Measurements from ENCODE around the gene ARHGAP22.

Gene ARHGAP22

DNA sequence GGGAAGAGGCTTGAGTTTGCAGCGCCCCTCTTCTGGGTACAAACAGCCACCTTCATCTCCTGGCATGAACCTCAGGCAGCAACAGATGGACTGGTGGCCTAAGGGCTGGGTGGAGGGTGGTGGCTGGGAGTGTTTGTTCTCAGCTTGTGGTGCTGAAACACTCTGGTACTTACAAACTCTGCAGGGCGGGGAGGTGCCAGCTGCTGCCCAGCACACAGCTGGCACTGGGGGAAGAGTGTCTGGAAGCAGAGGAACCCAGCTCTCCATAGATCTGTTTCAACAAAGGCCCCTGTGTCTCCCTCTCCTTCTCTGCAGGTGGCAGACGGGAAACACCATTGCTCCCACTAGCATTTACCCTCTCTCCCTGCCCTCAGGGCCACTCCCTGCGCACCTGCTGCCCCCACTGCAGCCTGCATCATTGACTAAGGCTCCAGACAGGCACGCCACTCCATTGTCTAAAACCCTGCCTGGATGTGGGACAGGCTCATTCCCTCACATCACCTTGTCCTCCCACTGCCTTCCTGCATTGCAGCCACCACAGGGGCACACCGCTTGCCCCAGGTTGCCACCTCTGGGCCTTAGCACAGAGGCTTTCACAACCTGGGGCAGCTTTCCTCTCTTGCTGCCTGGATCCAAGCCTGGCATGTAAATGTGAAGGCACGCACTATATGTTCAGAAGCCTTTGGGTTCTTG lies 6.5 kb downstream of the ARHGAP22 start:
- no peaks in the 10 kb centered on the region for H3K36me3 ChIP-seq (replicated peaks)
- no peaks in the 10 kb centered on the region for H3K4me1 ChIP-seq
- no peak overlapping the region for H3K4me3 ChIP-seq
- H3K9me3 ChIP-seq, result no peaks in the 10 kb centered on the region
- DNase-seq (ENCODE audit: low spot score in 2 of 2), result no peak
- no peaks in the 10 kb centered on the region for H3K27me3 ChIP-seq (ENCODE audit: low read depth)
- in situ Hi-C loops (cut with MboI; ENCODE audit: low sequenced_read_pairs), result no loop called here

DNA sequence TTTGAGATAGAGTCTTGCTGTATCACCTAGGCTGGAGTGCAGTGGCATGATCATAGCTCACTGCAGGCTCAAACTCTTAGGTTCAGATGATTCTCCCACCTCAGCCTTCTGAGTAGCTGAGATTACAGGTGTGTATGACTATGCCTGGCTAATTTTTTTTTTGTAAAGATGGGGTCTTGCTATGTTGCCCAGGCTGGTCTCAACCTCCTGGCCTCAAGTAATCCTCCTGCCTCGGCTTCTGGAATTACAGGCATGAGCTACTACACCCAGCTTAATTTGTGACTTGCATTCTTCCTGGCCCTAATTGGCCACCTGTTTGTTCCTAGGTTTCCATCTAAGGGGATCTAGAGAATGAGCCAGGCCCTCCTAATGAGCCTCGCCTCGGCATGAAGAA lies 9.3 kb downstream of the ARHGAP22 start:
- no peak for DNase-seq (ENCODE audit: low spot score in 2 of 2)
- H3K9me3 ChIP-seq, result no peaks in the 10 kb centered on the region
- H3K4me1 ChIP-seq, result no peaks in the 10 kb centered on the region
- in situ Hi-C loops (cut with MboI; ENCODE audit: low sequenced_read_pairs), result no loop called here
- no peaks in the 10 kb centered on the region for H3K36me3 ChIP-seq (replicated peaks)
- H3K27me3 ChIP-seq (ENCODE audit: low read depth), result no peaks in the 10 kb centered on the region
- no peak overlapping the region for H3K4me3 ChIP-seq

DNA sequence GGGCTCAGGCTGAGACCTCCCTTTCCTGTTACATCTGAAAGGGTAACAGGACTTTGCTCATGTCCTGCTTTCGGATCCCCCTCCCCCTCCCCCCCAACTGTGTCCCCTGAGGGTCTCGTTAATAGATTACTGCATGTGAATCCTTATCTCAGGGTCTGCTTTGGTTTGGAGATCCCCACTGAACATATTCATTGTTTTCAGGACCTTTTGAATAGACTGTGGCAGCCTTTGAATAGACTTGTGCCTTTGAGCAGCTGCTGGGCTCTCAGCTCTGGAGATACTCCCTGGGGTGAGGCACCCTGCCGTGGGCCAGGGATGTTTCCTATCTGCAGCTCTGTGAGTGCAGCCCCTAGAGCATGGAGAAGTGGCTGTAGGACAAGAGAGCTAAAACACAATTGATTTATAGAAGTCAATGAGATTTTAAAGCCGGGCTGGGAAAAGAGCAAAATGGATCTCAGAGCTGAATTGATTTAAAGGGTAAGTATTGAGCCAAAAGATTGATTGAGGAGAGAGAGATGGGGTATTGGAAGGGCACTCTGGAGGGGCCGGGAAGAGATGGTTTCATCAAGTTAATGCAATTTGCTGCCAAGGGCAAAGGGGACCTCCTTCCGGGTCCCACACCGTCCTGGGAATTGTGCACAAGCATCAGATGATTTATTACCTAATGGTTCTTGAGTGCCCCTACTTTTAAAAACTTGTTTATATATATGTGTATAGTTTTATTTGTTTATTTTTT lies 9.9 kb downstream of the ARHGAP22 start:
- Histone ChIP-seq H3K4me3 (no peak overlapping the region), H3K9me3 (no peaks in the 10 kb centered on the region), H3K36me3 (replicated peaks) (no peaks in the 10 kb centered on the region), H3K27me3 (ENCODE audit: low read depth) (no peaks in the 10 kb centered on the region), H3K4me1 (no peaks in the 10 kb centered on the region)
- in situ Hi-C loops (cut with MboI; ENCODE audit: low sequenced_read_pairs), result no loop called here
- no peak for DNase-seq (ENCODE audit: low spot score in 2 of 2)

DNA sequence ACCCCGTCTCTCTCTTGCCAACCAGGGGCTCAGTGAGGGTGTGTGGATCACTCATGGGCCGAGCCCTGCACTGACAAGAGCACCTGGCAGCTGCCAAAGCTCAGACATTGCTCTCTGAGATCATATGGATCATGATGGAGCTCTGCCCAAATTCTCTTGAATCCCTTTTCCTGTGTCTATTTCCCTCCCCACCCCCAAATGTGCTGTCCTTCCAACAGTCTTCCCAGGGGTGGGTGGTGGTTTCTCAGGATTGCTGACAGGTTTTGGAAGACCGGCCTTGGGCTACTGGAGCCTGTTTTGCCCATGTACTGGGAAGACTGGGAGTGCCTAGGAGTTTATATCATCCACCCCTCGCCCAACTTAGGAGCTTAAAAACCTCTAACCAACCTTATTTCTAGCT lies 10.5 kb downstream of the ARHGAP22 start:
- Histone ChIP-seq H3K36me3 (replicated peaks) (no peaks in the 10 kb centered on the region), H3K27me3 (ENCODE audit: low read depth) (no peaks in the 10 kb centered on the region), H3K4me3 (no peak overlapping the region), H3K9me3 (no peaks in the 10 kb centered on the region), H3K4me1 (no peaks in the 10 kb centered on the region)
- in situ Hi-C loops (cut with MboI; ENCODE audit: low sequenced_read_pairs), result no loop called here
- DNase-seq (ENCODE audit: low spot score in 2 of 2), result no peak

GRCh38 chr10:48592346-48592745 lies 12.5 kb downstream of the ARHGAP22 start:
- H3K4me1 ChIP-seq, result no peaks in the 10 kb centered on the region
- in situ Hi-C loops (cut with MboI; ENCODE audit: low sequenced_read_pairs), result no loop called here
- no peak overlapping the region for H3K4me3 ChIP-seq
- no peak for DNase-seq (ENCODE audit: low spot score in 2 of 2)
- H3K27me3 ChIP-seq (ENCODE audit: low read depth), result no peaks in the 10 kb centered on the region
- H3K36me3 ChIP-seq (replicated peaks), result no peaks in the 10 kb centered on the region
- H3K9me3 ChIP-seq, result no peaks in the 10 kb centered on the region

GRCh38 chr10:48590945-48591344 lies 13.9 kb downstream of the ARHGAP22 start:
- Histone ChIP-seq H3K36me3 (replicated peaks) (no peaks in the 10 kb centered on the region), H3K4me1 (no peaks in the 10 kb centered on the region), H3K9me3 (no peaks in the 10 kb centered on the region), H3K4me3 (no peak overlapping the region), H3K27me3 (ENCODE audit: low read depth) (no peaks in the 10 kb centered on the region)
- DNase-seq (ENCODE audit: low spot score in 2 of 2), result no peak
- in situ Hi-C loops (cut with MboI; ENCODE audit: low sequenced_read_pairs), result no loop called here

GRCh38 chr10:48589266-48589665 lies 15.6 kb downstream of the ARHGAP22 start:
- Histone ChIP-seq H3K4me1 (no peaks in the 10 kb centered on the region), H3K36me3 (replicated peaks) (no peaks in the 10 kb centered on the region), H3K27me3 (ENCODE audit: low read depth) (no peaks in the 10 kb centered on the region), H3K4me3 (no peak overlapping the region), H3K9me3 (no peaks in the 10 kb centered on the region)
- DNase-seq (ENCODE audit: low spot score in 2 of 2), result no peak
- in situ Hi-C loops (cut with MboI; ENCODE audit: low sequenced_read_pairs), result no loop called here

DNA sequence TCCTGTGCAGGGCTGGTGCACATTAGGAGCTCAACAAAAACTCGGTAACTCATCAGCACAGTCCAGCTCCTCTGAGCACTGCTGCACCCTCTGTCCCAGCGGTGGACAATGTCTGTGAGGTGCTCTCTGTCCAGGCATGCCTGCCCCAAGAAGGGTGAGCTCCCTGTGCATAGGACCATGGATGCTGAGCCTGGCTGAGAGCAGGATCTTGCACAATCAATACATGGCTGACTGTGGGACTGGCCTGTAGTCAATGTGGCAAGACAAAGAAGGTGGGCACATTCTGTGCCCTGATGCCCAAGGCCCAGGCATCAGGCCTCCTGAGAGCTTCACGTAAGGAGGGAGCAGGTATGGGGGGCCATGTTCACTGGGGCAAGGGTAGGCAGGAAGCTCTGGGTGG lies 17.1 kb downstream of the ARHGAP22 start:
- H3K36me3 ChIP-seq (replicated peaks), result no peaks in the 10 kb centered on the region
- no peak overlapping the region for H3K4me3 ChIP-seq
- no peaks in the 10 kb centered on the region for H3K27me3 ChIP-seq (ENCODE audit: low read depth)
- H3K9me3 ChIP-seq, result no peaks in the 10 kb centered on the region
- in situ Hi-C loops (cut with MboI; ENCODE audit: low sequenced_read_pairs), result no loop called here
- no peak for DNase-seq (ENCODE audit: low spot score in 2 of 2)
- no peaks in the 10 kb centered on the region for H3K4me1 ChIP-seq

GRCh38 chr10:48587101-48587500 lies 17.8 kb downstream of the ARHGAP22 start:
- no peaks in the 10 kb centered on the region for H3K9me3 ChIP-seq
- DNase-seq (ENCODE audit: low spot score in 2 of 2), result no peak
- no peaks in the 10 kb centered on the region for H3K27me3 ChIP-seq (ENCODE audit: low read depth)
- H3K4me3 ChIP-seq, result no peak overlapping the region
- no peaks in the 10 kb centered on the region for H3K4me1 ChIP-seq
- in situ Hi-C loops (cut with MboI; ENCODE audit: low sequenced_read_pairs), result no loop called here
- no peaks in the 10 kb centered on the region for H3K36me3 ChIP-seq (replicated peaks)

- in situ Hi-C loops (cut with MboI; ENCODE audit: low sequenced_read_pairs), result no loop called here
- no peaks in the 10 kb centered on the region; the same call in 1 of the 2 replicates for H3K27me3 ChIP-seq (ENCODE audit: low read depth)
- DNase-seq (ENCODE audit: low spot score in 2 of 2), result no peak
- no peaks in the 10 kb centered on the region for H3K36me3 ChIP-seq (replicated peaks)
- no peaks in the 10 kb centered on the region for H3K4me1 ChIP-seq
- no peaks in the 10 kb centered on the region for H3K9me3 ChIP-seq
- no peak overlapping the region for H3K4me3 ChIP-seq
These were observed 21.9 kb downstream of the ARHGAP22 start for GRCh38 chr10:48582970-48583369.

DNA sequence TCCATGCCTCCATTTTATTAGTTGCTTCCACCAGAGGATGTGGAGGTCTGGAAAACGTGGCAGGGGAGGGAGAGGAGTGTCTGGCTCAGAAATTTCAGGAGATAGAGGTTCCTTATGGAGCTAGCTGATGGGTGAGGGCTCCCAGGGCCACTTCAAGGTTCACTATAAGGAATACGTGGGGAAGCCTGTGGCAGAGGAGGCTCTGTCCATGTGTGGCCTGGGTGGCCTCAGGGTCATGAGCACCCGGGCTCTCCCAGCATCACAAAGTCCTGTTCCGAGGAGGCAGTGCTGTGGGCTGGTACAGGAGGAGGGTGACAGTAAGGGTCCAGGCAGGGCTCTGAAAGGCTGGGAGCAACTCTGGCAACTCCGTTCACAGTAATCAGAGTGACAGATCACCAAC lies 24.6 kb downstream of the ARHGAP22 start:
- H3K4me3 ChIP-seq, result no peak overlapping the region
- no peaks in the 10 kb centered on the region for H3K4me1 ChIP-seq
- no peaks in the 10 kb centered on the region for H3K9me3 ChIP-seq
- H3K27me3 ChIP-seq (ENCODE audit: low read depth), result no peaks in the 10 kb centered on the region; the same call in 1 of the 2 replicates
- in situ Hi-C loops (cut with MboI; ENCODE audit: low sequenced_read_pairs), result no loop called here
- no peaks in the 10 kb centered on the region for H3K36me3 ChIP-seq (replicated peaks)
- no peak for DNase-seq (ENCODE audit: low spot score in 2 of 2)

DNA sequence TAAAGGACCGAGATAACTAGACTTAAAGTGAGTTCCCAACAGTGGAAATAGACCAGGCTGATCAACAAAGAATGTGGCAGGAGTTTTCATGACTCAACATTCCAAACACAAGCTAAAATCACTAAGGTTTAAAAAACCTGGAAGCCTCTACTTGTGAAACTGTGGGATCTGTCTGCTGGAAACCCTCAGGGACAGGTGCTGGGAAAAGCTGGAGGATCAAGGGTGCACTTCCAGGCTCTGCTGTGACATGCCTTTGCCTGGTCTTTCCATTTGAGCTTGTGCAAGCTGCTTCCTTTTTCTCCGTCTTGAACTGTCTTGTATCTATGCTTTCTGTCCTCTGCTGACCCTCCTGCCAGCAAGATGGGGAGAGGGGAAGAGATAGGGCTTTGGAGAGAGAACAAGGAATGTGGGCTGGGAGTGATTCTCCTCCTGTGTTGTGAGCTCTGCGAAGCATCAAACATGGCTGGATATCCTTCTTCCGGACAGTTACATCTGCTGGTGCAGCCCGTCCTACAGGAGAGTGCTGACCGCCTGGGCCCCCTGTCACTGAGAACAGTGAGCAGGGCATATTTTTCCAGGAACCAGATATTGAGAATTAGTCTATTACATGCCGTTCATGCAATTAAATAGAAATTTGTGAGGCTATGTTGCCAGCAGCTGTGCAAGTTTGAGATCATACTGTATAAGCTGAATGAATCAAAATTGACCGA lies 25.5 kb downstream of the ARHGAP22 start:
- no peak overlapping the region for H3K4me3 ChIP-seq
- H3K27me3 ChIP-seq (ENCODE audit: low read depth), result no peaks in the 10 kb centered on the region; the same call in 1 of the 2 replicates
- in situ Hi-C loops (cut with MboI; ENCODE audit: low sequenced_read_pairs), result no loop called here
- H3K4me1 ChIP-seq, result no peaks in the 10 kb centered on the region
- H3K9me3 ChIP-seq, result no peaks in the 10 kb centered on the region
- no peak for DNase-seq (ENCODE audit: low spot score in 2 of 2)
- H3K36me3 ChIP-seq (replicated peaks), result no peaks in the 10 kb centered on the region

GRCh38 chr10:48577158-48577557 lies 27.7 kb downstream of the ARHGAP22 start:
- H3K36me3 ChIP-seq (replicated peaks), result no peaks in the 10 kb centered on the region
- DNase-seq (ENCODE audit: low spot score in 2 of 2), result no peak
- H3K27me3 ChIP-seq (ENCODE audit: low read depth), result no peaks in the 10 kb centered on the region; the same call in 1 of the 2 replicates
- no peaks in the 10 kb centered on the region for H3K9me3 ChIP-seq
- no peak overlapping the region for H3K4me3 ChIP-seq
- in situ Hi-C loops (cut with MboI; ENCODE audit: low sequenced_read_pairs), result no loop called here
- no peaks in the 10 kb centered on the region for H3K4me1 ChIP-seq

- Histone ChIP-seq H3K4me3 (no peak overlapping the region), H3K27me3 (ENCODE audit: low read depth) (no peaks in the 10 kb centered on the region; the same call in 1 of the 2 replicates), H3K4me1 (no peaks in the 10 kb centered on the region), H3K36me3 (replicated peaks) (no peaks in the 10 kb centered on the region), H3K9me3 (no peaks in the 10 kb centered on the region)
- no peak for DNase-seq (ENCODE audit: low spot score in 2 of 2)
- in situ Hi-C loops (cut with MboI; ENCODE audit: low sequenced_read_pairs), result no loop called here
These were observed 28.4 kb downstream of the ARHGAP22 start for GRCh38 chr10:48576501-48576900.

Data from HAP-1 (cell line).